ENCODE results near the gene SPRR1A. TPM values are rescaled to one million over a fixed set of nuclear protein-coding genes. Genes with fewer than 3 reads are reported as not detected.

Gene SPRR1A
- polyA plus RNA-seq, 1 donor (not counting 4 experiments of a cell fraction or from before 2014, with no cell fraction given), result 18.0 TPM

DNA sequence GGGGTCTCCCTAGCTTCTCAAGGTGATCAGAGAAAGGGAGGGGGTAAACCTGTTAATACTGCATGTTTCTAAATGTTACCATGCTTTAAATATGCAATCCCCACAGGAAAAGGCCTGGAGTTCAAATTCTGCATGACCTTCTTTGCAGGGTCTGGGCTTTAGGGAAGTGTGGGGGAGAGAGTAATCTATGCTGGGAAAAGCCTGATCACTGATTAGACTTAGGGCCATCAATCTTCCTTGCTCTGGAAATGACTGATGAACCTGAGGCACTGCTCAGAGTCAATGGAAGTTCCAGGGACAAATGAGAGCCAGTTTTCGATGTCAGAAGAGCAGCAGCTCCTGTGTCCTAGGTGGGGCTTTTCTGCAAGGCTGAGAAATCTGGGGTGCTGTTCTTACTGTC is 3.2 kb upstream of the SPRR1A start:
- DNase-seq (ENCODE audit: low read depth, low spot score), result no peak
- no peak overlapping the region for H2AFZ ChIP-seq (ENCODE audit: control insufficient read depth, low read length)
- FAIRE-seq, result no peak
- no peak overlapping the region for H3K9ac ChIP-seq (ENCODE audit: control insufficient read depth, extremely low read depth, insufficient read depth, low read length)
- dilution Hi-C loops (cut with MboI; ENCODE audit: extremely low pct_ligation_motif_present, low sequenced_read_pairs), result no loop called here
- TF ChIP-seq, protein P1, sequence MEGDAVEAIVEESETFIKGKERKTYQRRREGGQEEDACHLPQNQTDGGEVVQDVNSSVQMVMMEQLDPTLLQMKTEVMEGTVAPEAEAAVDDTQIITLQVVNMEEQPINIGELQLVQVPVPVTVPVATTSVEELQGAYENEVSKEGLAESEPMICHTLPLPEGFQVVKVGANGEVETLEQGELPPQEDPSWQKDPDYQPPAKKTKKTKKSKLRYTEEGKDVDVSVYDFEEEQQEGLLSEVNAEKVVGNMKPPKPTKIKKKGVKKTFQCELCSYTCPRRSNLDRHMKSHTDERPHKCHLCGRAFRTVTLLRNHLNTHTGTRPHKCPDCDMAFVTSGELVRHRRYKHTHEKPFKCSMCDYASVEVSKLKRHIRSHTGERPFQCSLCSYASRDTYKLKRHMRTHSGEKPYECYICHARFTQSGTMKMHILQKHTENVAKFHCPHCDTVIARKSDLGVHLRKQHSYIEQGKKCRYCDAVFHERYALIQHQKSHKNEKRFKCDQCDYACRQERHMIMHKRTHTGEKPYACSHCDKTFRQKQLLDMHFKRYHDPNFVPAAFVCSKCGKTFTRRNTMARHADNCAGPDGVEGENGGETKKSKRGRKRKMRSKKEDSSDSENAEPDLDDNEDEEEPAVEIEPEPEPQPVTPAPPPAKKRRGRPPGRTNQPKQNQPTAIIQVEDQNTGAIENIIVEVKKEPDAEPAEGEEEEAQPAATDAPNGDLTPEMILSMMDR (optimal IDR thresholded peaks at IDR 0.05 in 1 of 3, IDR thresholded peaks at IDR 0.05 in 1 of 3, conservative IDR thresholded peaks at IDR 0.05 in 1 of 3; ENCODE audit: extremely low read depth in 1 of 3, insufficient read depth in 2 of 3, low read length in 3 of 3), result no peak
- no peak for TF ChIP-seq EZH2 (IDR thresholded peaks at IDR 0.05; ENCODE audit: low read length)
- no peaks in the 10 kb centered on the region for H4K20me1 ChIP-seq (ENCODE audit: control insufficient read depth, extremely low read depth, insufficient read depth, low read length)
- H3K27ac ChIP-seq (ENCODE audit: control insufficient read depth, insufficient read depth, low read length), result no peak overlapping the region
- H3K4me1 ChIP-seq (ENCODE audit: control insufficient read depth, extremely low read depth, insufficient read depth, low read length), result peaks cover 4% of the 10 kb centered on the region
- no peak overlapping the region for H3K4me3 ChIP-seq (ENCODE audit: control insufficient read depth in 2 of 3, extremely low read depth in 1 of 3, insufficient read depth in 2 of 3, low read depth in 1 of 3, low read length in 3 of 3)
- H3K36me3 ChIP-seq (ENCODE audit: control insufficient read depth in 2 of 2, extremely low read depth in 1 of 2, insufficient read depth in 2 of 2, low read length in 2 of 2), result no peaks in the 10 kb centered on the region
- H3K79me2 ChIP-seq (ENCODE audit: control insufficient read depth, insufficient read depth, low read length), result no peaks in the 10 kb centered on the region
- H3K9me3 ChIP-seq (ENCODE audit: control insufficient read depth, low read depth, low read length), result no peaks in the 10 kb centered on the region
- no peak overlapping the region for H3K4me2 ChIP-seq (ENCODE audit: control insufficient read depth, extremely low read depth, insufficient read depth, low read depth, low read length)
- no peaks in the 10 kb centered on the region for H3K9me1 ChIP-seq (ENCODE audit: control insufficient read depth, extremely low read depth, insufficient read depth, low read length)
- H3K27me3 ChIP-seq (ENCODE audit: control insufficient read depth, extremely low read depth, insufficient read depth, low read length), result no peaks in the 10 kb centered on the region

DNA sequence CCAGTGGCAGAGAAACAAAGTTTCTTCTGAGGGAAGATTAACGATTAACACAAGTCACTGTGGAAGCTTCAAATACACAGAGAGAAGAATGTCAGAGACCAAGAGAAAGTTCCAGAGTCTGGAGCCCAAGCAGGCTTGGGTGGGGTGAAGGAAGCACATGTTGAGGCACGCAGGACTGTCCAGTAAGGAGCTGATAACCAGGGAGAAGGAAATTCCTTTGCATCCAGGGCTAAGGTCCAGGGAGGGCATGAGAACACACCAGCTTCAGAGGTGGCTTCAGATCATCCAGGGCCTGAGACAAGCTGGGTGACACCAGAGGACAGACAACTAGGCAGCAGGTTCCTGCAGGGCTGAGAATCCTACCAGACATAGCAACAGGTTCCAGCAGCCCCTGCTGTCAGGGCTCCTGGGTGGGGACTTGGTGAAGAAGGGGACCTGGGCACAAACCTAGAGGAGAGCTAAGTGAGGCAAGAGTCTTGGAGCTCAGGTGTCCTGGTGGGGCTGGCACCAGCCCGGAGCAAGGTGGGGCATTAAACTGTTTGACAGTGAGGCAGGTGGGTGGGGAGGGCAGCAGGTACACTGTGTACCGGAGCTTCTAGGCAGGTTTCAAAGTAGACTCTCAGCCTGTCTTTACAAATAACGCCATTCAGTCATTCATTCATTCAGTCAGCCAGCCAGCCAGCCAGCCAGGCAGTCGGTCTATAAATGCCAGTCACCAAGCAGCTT is 2.6 kb upstream of the SPRR1A start:
- DNase-seq (ENCODE audit: low read depth, low spot score) (no peak), FAIRE-seq (no peak)
- H2AFZ ChIP-seq (ENCODE audit: control insufficient read depth, low read length), result no peak overlapping the region
- peaks cover 4% of the 10 kb centered on the region for H3K4me1 ChIP-seq (ENCODE audit: control insufficient read depth, extremely low read depth, insufficient read depth, low read length)
- no peaks in the 10 kb centered on the region for H4K20me1 ChIP-seq (ENCODE audit: control insufficient read depth, extremely low read depth, insufficient read depth, low read length)
- TF ChIP-seq, protein P1 (optimal IDR thresholded peaks at IDR 0.05 in 1 of 3, IDR thresholded peaks at IDR 0.05 in 1 of 3, conservative IDR thresholded peaks at IDR 0.05 in 1 of 3; ENCODE audit: extremely low read depth in 1 of 3, insufficient read depth in 2 of 3, low read length in 3 of 3), result no peak
- no peak for TF ChIP-seq EZH2 (IDR thresholded peaks at IDR 0.05; ENCODE audit: low read length)
- no peak overlapping the region for H3K4me3 ChIP-seq (ENCODE audit: control insufficient read depth in 2 of 3, extremely low read depth in 1 of 3, insufficient read depth in 2 of 3, low read depth in 1 of 3, low read length in 3 of 3)
- no peaks in the 10 kb centered on the region for H3K36me3 ChIP-seq (ENCODE audit: control insufficient read depth in 2 of 2, extremely low read depth in 1 of 2, insufficient read depth in 2 of 2, low read length in 2 of 2)
- no peaks in the 10 kb centered on the region for H3K9me1 ChIP-seq (ENCODE audit: control insufficient read depth, extremely low read depth, insufficient read depth, low read length)
- dilution Hi-C loops (cut with MboI; ENCODE audit: extremely low pct_ligation_motif_present, low sequenced_read_pairs), result no loop called here
- H3K9me3 ChIP-seq (ENCODE audit: control insufficient read depth, low read depth, low read length), result no peaks in the 10 kb centered on the region
- no peaks in the 10 kb centered on the region for H3K27me3 ChIP-seq (ENCODE audit: control insufficient read depth, extremely low read depth, insufficient read depth, low read length)
- H3K79me2 ChIP-seq (ENCODE audit: control insufficient read depth, insufficient read depth, low read length), result no peaks in the 10 kb centered on the region
- no peak overlapping the region for H3K4me2 ChIP-seq (ENCODE audit: control insufficient read depth, extremely low read depth, insufficient read depth, low read depth, low read length)
- no peak overlapping the region for H3K9ac ChIP-seq (ENCODE audit: control insufficient read depth, extremely low read depth, insufficient read depth, low read length)
- no peak overlapping the region for H3K27ac ChIP-seq (ENCODE audit: control insufficient read depth, insufficient read depth, low read length)

Data from keratinocyte (primary cell).